DMS153 (cell line): Measurements from ENCODE around the gene DLGAP3.
A peak's percentile ranks its signal among the peaks of the same experiment; 100 is the strongest.
"Not testable (repeated sequence)": the region's sequence is repeated elsewhere in the genome, so short reads cannot be mapped to it uniquely, and the experiment has no call there.

ENCODE experiments used
- DNase-seq: peaks from one replicate; lab custom pipeline; 2025; lab: John Stamatoyannopoulos, UW

DLGAP3 gene

GRCh38 chr1:34833711-34834110, 95.7 kb downstream of the DLGAP3 start:
- no peak for DNase-seq

DNA sequence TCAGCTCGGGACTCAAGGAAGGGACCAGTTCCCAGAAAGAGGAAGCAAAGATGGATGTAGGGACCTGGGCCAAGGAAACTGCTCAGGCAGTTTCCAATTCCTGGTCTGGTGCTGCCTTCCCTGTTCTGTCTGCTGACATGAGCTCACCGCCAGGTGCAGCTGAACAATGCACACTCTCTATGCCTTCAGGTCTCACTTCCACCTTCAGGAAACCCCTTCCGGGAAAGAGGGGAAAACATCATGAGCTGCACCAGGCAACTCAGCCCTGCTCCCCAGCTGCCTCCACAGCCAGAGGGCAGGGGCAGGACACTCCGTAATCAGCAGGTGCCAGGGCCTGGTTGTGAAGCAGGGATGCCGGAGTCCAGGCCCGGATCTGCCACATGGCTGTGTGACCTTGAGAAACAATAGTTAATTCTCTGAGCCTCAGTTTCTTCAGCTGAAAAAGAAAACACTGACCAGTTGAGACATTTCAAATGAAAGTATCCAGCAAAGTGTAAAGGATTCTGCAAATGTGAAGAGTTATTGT, 97.7 kb downstream of the DLGAP3 start:
- DNase-seq, result peak; percentile 55

DNA sequence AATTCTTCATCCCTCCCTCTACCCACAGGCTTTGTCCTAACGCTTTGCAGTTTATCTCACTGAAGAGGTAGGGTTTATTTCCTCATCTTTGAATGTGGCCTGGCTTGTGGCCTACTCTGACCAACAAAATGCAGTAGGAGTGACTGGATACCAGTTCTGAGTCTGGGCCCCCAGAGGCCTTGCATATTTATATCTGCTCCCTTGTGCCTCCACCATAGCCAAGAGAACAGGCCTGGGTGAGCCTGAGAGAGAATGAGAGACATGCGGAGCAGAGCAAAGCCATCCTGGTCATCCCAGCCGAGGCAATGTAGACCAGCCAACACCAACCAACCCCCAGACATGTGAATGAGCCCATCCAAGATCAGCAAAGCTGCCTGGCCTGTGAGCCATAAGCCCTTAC, 100.2 kb downstream of the DLGAP3 start:
- no peak for DNase-seq

- no peak for DNase-seq
Measured at GRCh38 chr1:34828611-34829010, 100.8 kb downstream of the DLGAP3 start.

DNA sequence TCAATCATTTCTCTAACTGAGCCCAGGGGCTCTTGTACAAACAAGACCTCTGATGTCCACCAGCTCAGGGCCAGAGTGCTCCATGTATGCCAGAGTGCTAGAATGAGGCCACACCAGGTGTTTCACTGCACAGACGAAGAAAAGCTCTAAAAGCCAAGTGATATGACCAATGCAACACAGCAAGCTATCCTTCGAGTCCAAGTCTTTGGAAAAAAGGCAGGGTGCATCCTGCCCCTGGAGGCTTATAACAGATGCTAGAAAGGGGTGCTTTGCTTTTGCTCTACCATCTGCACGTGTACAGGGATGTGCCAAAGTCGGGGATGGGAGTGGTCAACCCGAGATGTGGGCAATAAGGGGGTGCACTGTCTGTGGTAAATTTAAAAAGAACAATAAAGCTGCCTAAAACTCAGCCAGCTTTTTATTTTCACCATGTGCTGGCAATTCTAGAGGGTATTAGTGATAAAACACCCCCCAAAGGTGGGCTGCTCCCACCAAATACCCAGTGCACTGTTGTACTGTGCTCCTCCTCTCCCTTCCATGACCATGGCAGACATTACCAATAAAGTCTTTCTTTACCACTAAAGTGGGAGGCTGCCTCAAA, 102.0 kb downstream of the DLGAP3 start:
- DNase-seq, result no peak

GRCh38 chr1:34825455-34826091, 103.9 kb downstream of the DLGAP3 start:
- DNase-seq, result peak; percentile 39

- DNase-seq, result no peak
Measured at GRCh38 chr1:34824817-34825454, 104.5 kb downstream of the DLGAP3 start.

DNA sequence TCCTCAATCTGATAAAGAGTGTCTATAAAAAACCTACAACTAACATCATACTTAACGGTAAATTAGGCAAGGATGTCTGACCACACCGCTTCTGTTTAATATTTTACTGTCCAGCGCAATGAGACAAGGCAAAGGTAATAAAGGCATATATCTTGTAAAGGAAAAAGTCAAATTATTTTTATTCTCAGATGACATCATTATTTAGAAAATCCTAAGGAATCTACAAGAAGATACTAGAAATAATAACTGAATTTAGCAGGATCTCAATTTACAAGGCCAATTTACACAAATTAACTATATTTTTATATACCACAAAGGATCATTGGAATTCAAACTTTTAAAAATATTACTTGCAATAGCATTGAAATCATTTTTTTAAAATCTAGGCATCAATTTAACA, 107.2 kb downstream of the DLGAP3 start:
- DNase-seq, result no peak

- not testable (repeated sequence) for DNase-seq
Measured at GRCh38 chr1:34818862-34819261, 110.6 kb downstream of the DLGAP3 start.

- no peak for DNase-seq
Measured at GRCh38 chr1:34816778-34817177, 112.7 kb downstream of the DLGAP3 start.

DNA sequence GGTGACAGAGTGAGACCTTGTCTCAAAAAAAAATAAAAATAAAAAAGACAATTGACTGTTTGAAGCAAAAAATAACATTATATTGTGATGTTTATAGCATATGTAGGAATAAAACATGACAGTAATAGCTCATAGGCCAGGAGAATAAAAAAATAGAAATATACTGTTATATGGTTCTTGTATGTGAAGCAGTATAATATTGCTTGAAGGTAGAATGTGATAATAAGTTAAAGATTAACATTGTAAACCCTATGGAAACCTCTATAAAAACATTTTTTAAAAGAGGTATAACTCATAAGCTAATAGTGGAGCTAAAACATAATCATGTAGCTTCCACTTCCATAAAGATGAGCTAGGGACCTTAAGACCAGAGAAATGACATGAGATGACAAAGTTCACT, 113.1 kb downstream of the DLGAP3 start:
- DNase-seq, result no peak
